T-helper 1 cell treated with Interleukin-12 subunit alpha and Interleukin-12 subunit beta and Interleukin-4 antibody, amounts not matched to agents 30 μg/mL and 1 μg/mL, for 36 hours (primary cell): Measurements from ENCODE around the gene CD79A.
"Not testable (repeated sequence)": the region's sequence is repeated elsewhere in the genome, so short reads cannot be mapped to it uniquely, and the experiment has no call there.

Experiments used
- H3K27ac Mint-ChIP-seq: one replicate; pipeline ENCODE4 v1.8.0; 2021; ENCODE audit warnings: mild to moderate bottlenecking, mixed read lengths
- H3K27me3 Mint-ChIP-seq: one replicate; pipeline ENCODE4 v1.8.0; 2021; ENCODE audit warnings: low read depth, mixed read lengths
- H3K36me3 Mint-ChIP-seq: one replicate; pipeline ENCODE4 v1.8.0; 2021; ENCODE audit warnings: low read depth, mixed read lengths
- H3K4me1 Mint-ChIP-seq: one replicate; pipeline ENCODE4 v1.8.0; 2021; ENCODE audit warnings: low read depth, mixed read lengths
- H3K4me3 Mint-ChIP-seq: one replicate; pipeline ENCODE4 v1.8.0; 2021; ENCODE audit warnings: mild to moderate bottlenecking, moderate library complexity, mixed read lengths
- H3K9me3 Mint-ChIP-seq: one replicate; pipeline ENCODE4 v1.8.0; 2021; ENCODE audit warnings: mixed read lengths

The CD79A gene

GRCh38 chr19:41911889-41912731 is 35.0 kb downstream of the CD79A start:
- peaks cover 25% of the 10 kb centered on the region for H3K36me3 Mint-ChIP-seq
- no peak overlapping the region for H3K4me3 Mint-ChIP-seq
- no peaks in the 10 kb centered on the region for H3K9me3 Mint-ChIP-seq
- H3K4me1 Mint-ChIP-seq = peaks cover 16% of the 10 kb centered on the region
- H3K27ac Mint-ChIP-seq = peak overlapping the region; percentile 12
- H3K27me3 Mint-ChIP-seq = no peaks in the 10 kb centered on the region

- peaks cover 14% of the 10 kb centered on the region for H3K4me1 Mint-ChIP-seq
- no peaks in the 10 kb centered on the region for H3K9me3 Mint-ChIP-seq
- no peak overlapping the region for H3K27ac Mint-ChIP-seq
- H3K4me3 Mint-ChIP-seq = peak overlapping the region; percentile 12
- H3K36me3 Mint-ChIP-seq = peaks cover 23% of the 10 kb centered on the region
- no peaks in the 10 kb centered on the region for H3K27me3 Mint-ChIP-seq
Observed at GRCh38 chr19:41912899-41913537, 35.9 kb downstream of the CD79A start.

GRCh38 chr19:41913538-41914423 is 36.7 kb downstream of the CD79A start:
- Mint-ChIP-seq H3K27me3 (no peaks in the 10 kb centered on the region), H3K4me1 (peaks cover 14% of the 10 kb centered on the region), H3K36me3 (peaks cover 23% of the 10 kb centered on the region), H3K9me3 (no peaks in the 10 kb centered on the region), H3K27ac (no peak overlapping the region), H3K4me3 (no peak overlapping the region)

GRCh38 chr19:41914424-41914834 is 37.4 kb downstream of the CD79A start:
- H3K27ac Mint-ChIP-seq = not testable (repeated sequence)

GRCh38 chr19:41915021-41915775 is 38.1 kb downstream of the CD79A start:
- H3K27ac Mint-ChIP-seq = no peak overlapping the region
- H3K4me3 Mint-ChIP-seq = no peak overlapping the region
- no peaks in the 10 kb centered on the region for H3K27me3 Mint-ChIP-seq
- no peaks in the 10 kb centered on the region for H3K9me3 Mint-ChIP-seq
- peaks cover 11% of the 10 kb centered on the region for H3K4me1 Mint-ChIP-seq
- H3K36me3 Mint-ChIP-seq = peaks cover 15% of the 10 kb centered on the region

More at GRCh38 chr19:41914424-41914834, 37.4 kb downstream of the CD79A start:
- H3K36me3 Mint-ChIP-seq = peaks cover 17% of the 10 kb centered on the region
- H3K4me1 Mint-ChIP-seq = peaks cover 11% of the 10 kb centered on the region
- not testable (repeated sequence) for H3K9me3 Mint-ChIP-seq, H3K27me3 Mint-ChIP-seq, H3K4me3 Mint-ChIP-seq

GRCh38 chr19:41915776-41916414 is 38.8 kb downstream of the CD79A start:
- Mint-ChIP-seq H3K9me3 (no peaks in the 10 kb centered on the region), H3K27me3 (no peaks in the 10 kb centered on the region), H3K27ac (no peak overlapping the region), H3K4me3 (no peak overlapping the region), H3K36me3 (peaks cover 8% of the 10 kb centered on the region), H3K4me1 (peaks cover 6% of the 10 kb centered on the region)

GRCh38 chr19:41917676-41918075 is 40.6 kb downstream of the CD79A start:
- no peaks in the 10 kb centered on the region for H3K9me3 Mint-ChIP-seq
- H3K27ac Mint-ChIP-seq = no peak overlapping the region
- peaks cover 10% of the 10 kb centered on the region for H3K27me3 Mint-ChIP-seq
- H3K36me3 Mint-ChIP-seq = no peaks in the 10 kb centered on the region
- H3K4me3 Mint-ChIP-seq = no peak overlapping the region
- peaks cover 7% of the 10 kb centered on the region for H3K4me1 Mint-ChIP-seq

- Mint-ChIP-seq H3K36me3 (no peaks in the 10 kb centered on the region), H3K27ac (no peak overlapping the region), H3K4me1 (peaks cover 8% of the 10 kb centered on the region), H3K4me3 (no peak overlapping the region), H3K27me3 (peaks cover 12% of the 10 kb centered on the region), H3K9me3 (no peaks in the 10 kb centered on the region)
Observed at GRCh38 chr19:41918095-41918494, 41.0 kb downstream of the CD79A start.

- Mint-ChIP-seq H3K4me1 (peaks cover 11% of the 10 kb centered on the region), H3K27me3 (peaks cover 16% of the 10 kb centered on the region), H3K4me3 (no peak overlapping the region), H3K27ac (no peak overlapping the region), H3K9me3 (no peaks in the 10 kb centered on the region), H3K36me3 (no peaks in the 10 kb centered on the region)
Observed at GRCh38 chr19:41918653-41919244, 41.7 kb downstream of the CD79A start.

- Mint-ChIP-seq H3K4me3 (no peak overlapping the region), H3K9me3 (no peaks in the 10 kb centered on the region), H3K27ac (no peak overlapping the region), H3K27me3 (peaks cover 16% of the 10 kb centered on the region), H3K36me3 (no peaks in the 10 kb centered on the region), H3K4me1 (peaks cover 11% of the 10 kb centered on the region)
Observed at GRCh38 chr19:41919948-41920712, 43.1 kb downstream of the CD79A start.

- Mint-ChIP-seq H3K9me3 (no peaks in the 10 kb centered on the region), H3K27ac (no peak overlapping the region), H3K27me3 (peaks cover 16% of the 10 kb centered on the region), H3K36me3 (no peaks in the 10 kb centered on the region), H3K4me1 (peaks cover 11% of the 10 kb centered on the region), H3K4me3 (no peak overlapping the region)
Observed at GRCh38 chr19:41920882-41921576, 44.0 kb downstream of the CD79A start.
